ENCODE results near the gene EHD1. TPM values are rescaled to one million over a fixed set of nuclear protein-coding genes. Genes with fewer than 3 reads are reported as not detected.

EHD1 gene
- total and polyA plus RNA-seq, 9 of the 15 experiments (the other 6 are each of a cell fraction or from before 2014, with no cell fraction given) = 0.46 to 65.0 (median 16.4) TPM

- 36% methylated on average over 3 of the region's 3 CpGs for WGBS (ENCODE audit: insufficient coverage, low coverage, missing lambda C conversion rate)
- DNase-seq (ENCODE audit: extremely low read depth in 1 of 4, low spot score in 3 of 4) (no peak), ATAC-seq (no peak; the same call in 2 of the 3 replicates), FAIRE-seq (no peak)
- Histone ChIP-seq H2AFZ (ENCODE audit: low read depth, low read length) (no peak overlapping the region), H3K9me3 (replicated peaks; ENCODE audit: control insufficient read depth, insufficient read depth, low read depth, low read length) (no peaks in the 10 kb centered on the region), H3K4me1 (replicated peaks in 1 of 2; ENCODE audit: control insufficient read depth in 2 of 2, insufficient read depth in 2 of 2, low read length in 2 of 2) (peaks cover 40 to 62% of the 10 kb centered on the region in 2 experiments), H3K27me3 (ENCODE audit: control insufficient read depth in 2 of 2, insufficient read depth in 2 of 2, low read length in 2 of 2) (no peaks in the 10 kb centered on the region; a peak in 1 of 5 replicates), H3K4me2 (ENCODE audit: insufficient read depth, low read length) (peak overlapping the region; percentile 62), H3K36me3 (ENCODE audit: control insufficient read depth, insufficient read depth, low read length) (peaks cover 69% of the 10 kb centered on the region; the same call in 2 of the 3 replicates), H3K9me1 (ENCODE audit: control insufficient read depth, insufficient read depth, low read length) (no peaks in the 10 kb centered on the region), H3K4me3 (no peak overlapping the region), H3K27ac (ENCODE audit: extremely low read depth, low read depth, low read length) (peak overlapping the region; percentile 66; the same call in 2 of the 3 replicates), H3K9ac (ENCODE audit: insufficient read depth in 1 of 2, low read depth in 2 of 2, low read length in 2 of 2) (peak overlapping the region in 1 of 2 experiments; percentile 86; a peak in 2 of 4 replicates), H4K20me1 (replicated peaks; ENCODE audit: control insufficient read depth, insufficient read depth, low read length) (peaks cover 15% of the 10 kb centered on the region; the same call in 1 of the 2 replicates), H3K79me2 (ENCODE audit: control insufficient read depth, insufficient read depth, low read length) (peaks cover 76% of the 10 kb centered on the region)
- intact Hi-C loops (cut with micrococcal nuclease) = loop anchor here (2.0 kb wide), 1 partner anchor 17 kb away; no protein-coding TSS in a partner anchor
- ChIA-PET CTCF (ENCODE audit: low intra/inter-chr PET ratio) (no interaction called here), POLR2A (no interaction called here)
- no TSS peak for BruUV-seq (replicated peaks)
- TF ChIP-seq MLX (CRISPR knock-in tag; conservative IDR thresholded peaks at IDR 0.05) (no peak), MYNN (IDR thresholded peaks at IDR 0.05) (no peak), MYNN (CRISPR knock-in tag; IDR thresholded peaks at IDR 0.05) (no peak), GTF2E2 (tag; IDR thresholded peaks at IDR 0.05) (no peak), ZNF239 (CRISPR knock-in tag; IDR thresholded peaks at IDR 0.05) (no peak), BCL6 (CRISPR knock-in tag; IDR thresholded peaks at IDR 0.05) (no peak), SLC30A9 (CRISPR knock-in tag; IDR thresholded peaks at IDR 0.05) (no peak), ZNF780A (CRISPR knock-in tag; IDR thresholded peaks at IDR 0.05) (no peak), TEAD1 (CRISPR knock-in tag; IDR thresholded peaks at IDR 0.05) (no peak), CBFA2T3 (IDR thresholded peaks at IDR 0.05) (no peak), SMAD3 (CRISPR knock-in tag; conservative IDR thresholded peaks at IDR 0.05) (no peak)
- in situ Hi-C loops (cut with MboI) = no loop called here
Measured at GRCh38 chr11:64871492-64871891, 6.9 kb downstream of the EHD1 start.

Data from K562 (cell line).